ENCODE measurements around the gene CDC42EP5. TPM values are rescaled to one million over a fixed set of nuclear protein-coding genes. Genes with fewer than 3 reads are reported as not detected.

CDC42EP5 gene
- total RNA-seq, 1 donor from 2014 or later = 8.9 TPM

DNA sequence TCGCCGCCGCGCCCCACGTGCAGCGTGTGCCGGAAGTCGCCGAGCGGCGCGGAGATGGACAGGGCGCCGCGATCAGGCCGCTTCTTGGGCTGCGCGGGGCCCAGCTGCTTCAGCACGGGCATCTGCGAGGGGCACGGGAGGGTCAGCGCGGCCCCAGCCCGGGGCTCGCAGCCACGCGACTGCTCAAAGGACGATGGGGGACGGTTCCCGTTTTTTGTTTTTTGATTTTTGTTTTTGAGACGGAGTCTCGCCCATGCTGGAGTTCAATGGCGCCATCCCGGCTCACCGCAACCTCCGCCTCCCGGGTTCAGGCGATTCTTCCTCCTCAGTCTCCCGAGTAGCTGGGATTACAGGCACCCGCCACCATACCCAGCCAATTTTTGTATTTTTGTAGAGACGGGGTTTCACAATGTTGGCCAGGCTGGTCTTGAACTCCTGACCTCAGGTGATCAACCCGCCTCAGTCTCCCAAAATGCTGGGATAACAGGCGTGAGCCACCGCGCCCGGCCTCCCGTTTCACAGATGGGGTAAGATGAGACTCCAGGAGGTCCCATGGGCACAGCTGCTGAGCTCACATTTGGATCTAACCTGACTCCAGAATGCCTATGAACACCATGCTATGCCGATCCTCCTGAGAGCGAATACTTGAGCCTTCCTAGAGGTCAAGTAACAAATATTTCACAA lies 7.5 kb downstream of the CDC42EP5 start:
- no peak for DNase-seq (ENCODE audit: missing footprints)
- intact Hi-C loops (cut with DNase I) = loop anchor here (10.0 kb wide), 1 partner anchor 601 kb away; the partner anchor contains the start of gene MYADM

GRCh38 chr19:54464630-54465425 lies 8.3 kb downstream of the CDC42EP5 start:
- intact Hi-C loops (cut with DNase I) = loop anchor here (10.0 kb wide), 1 partner anchor 600 kb away; the partner anchor contains the start of gene MYADM
- ATAC-seq (peak; percentile 80), DNase-seq (ENCODE audit: missing footprints) (peak; percentile 96)

More for the DNA sequence above, 7.5 kb downstream of the CDC42EP5 start:
- no peak for ATAC-seq

DNA sequence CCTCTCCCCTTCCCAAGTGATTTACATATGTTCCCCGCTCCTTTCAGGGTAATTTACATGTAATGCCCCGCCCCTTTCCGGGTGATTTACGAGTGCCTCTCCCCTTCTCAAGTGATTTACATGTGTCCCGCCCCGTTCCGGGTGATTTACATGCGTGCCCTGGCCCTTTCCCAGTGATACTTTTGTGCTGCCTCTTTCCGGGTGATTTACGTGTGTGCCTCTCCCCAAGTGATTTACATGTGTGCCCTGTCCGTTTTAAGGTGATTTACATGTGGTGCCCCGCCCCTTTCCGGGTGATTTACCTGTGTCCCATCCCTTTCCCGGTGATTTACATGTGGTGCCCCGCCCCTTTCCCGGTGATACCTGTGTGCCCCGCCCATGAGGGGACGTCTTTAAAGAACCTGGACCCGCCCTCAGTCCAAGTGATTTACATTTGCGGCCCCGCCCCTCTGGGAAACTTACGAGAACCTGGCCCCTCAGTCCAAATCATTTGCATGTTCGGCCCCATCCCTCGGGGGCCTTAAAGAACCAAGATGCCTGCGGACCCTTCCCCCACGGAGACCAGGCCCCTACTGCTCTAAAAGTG lies 9.0 kb downstream of the CDC42EP5 start:
- intact Hi-C loops (cut with DNase I) = loop anchor here (10.0 kb wide), 1 partner anchor 599 kb away; the partner anchor contains the start of gene MYADM
- ATAC-seq = peak; percentile 40

DNA sequence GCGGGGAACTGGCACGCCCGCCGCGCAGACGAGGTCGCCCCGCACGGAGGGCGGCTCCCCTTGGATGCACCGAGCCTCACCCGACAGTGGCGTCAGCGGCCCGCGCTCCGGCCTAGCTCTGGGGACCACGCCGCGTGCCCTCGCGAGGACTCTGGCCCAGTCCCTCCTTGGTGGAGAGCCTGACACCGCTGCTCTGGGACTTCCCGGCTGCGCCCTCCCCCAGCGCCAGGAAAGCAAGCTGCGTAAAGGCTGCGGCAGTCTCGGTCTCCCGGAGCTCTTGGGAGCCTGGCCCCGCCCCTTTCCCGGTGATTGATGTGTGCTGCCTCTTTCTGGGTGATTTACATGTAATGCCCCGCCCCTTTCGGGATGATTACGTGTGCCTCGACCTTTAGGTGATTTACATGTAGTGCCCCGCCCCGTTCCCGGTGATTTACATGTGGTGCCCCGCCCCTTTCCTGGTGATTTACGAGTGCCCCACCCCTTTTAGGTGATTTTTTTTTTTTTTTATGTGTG lies 9.5 kb downstream of the CDC42EP5 start, which contains the start of gene LENG9:
Gene LENG9 (minus strand): TSS at position 248 of the 513 bp plus-strand sequence. CDS start 252 bp downstream, outside the sequence.
- peak; percentile 99 for DNase-seq (ENCODE audit: missing footprints)
- intact Hi-C loops (cut with DNase I) = loop anchor here (1.0 to 10.0 kb wide), 2 partner anchors 14 to 599 kb away; partner anchors contain the start of genes LENG8 and MYADM
- peak; percentile 79 for ATAC-seq

More for the DNA sequence above, 9.0 kb downstream of the CDC42EP5 start:
- peak; percentile 90 for DNase-seq (ENCODE audit: missing footprints)

GRCh38 chr19:54462655-54463530 lies 10.2 kb downstream of the CDC42EP5 start:
- intact Hi-C loops (cut with DNase I) = loop anchor here (1.0 to 10.0 kb wide), 2 partner anchors 14 to 598 kb away; partner anchors contain the start of genes LENG8 and MYADM
- DNase-seq (ENCODE audit: missing footprints) (peak; percentile 91), ATAC-seq (peak; percentile 33)

- no peak for ATAC-seq
- DNase-seq (ENCODE audit: missing footprints) = no peak
- intact Hi-C loops (cut with DNase I) = loop anchor here (10.0 kb wide), 1 partner anchor 597 kb away; the partner anchor contains the start of gene MYADM
These were observed 10.9 kb downstream of the CDC42EP5 start for GRCh38 chr19:54462047-54462654.

GRCh38 chr19:54461613-54462012 lies 11.5 kb downstream of the CDC42EP5 start:
- intact Hi-C loops (cut with DNase I) = loop anchor here (10.0 kb wide), 1 partner anchor 597 kb away; the partner anchor contains the start of gene MYADM
- ATAC-seq (no peak), DNase-seq (ENCODE audit: missing footprints) (no peak)

DNA sequence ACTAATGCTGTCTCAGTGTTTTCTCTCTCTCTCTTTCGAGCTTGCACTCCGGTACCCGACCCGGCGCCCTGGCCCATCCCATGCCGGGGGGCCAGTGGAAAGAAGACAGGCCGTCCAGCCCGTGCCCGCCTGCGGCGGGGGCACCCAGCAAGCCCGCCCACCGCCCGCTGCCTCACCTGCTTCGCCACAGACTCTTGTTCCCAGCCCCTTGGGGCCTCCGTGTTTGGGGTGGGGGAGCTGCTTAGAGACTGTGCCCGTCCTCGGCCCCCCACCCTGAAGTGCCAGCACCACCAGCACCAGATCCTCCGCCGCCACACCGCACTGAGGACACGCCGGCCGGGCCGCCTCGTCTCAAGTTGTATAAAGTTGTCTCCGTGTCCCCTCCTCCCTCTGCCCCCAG lies 11.9 kb downstream of the CDC42EP5 start:
- ATAC-seq (no peak), DNase-seq (ENCODE audit: missing footprints) (no peak)
- intact Hi-C loops (cut with DNase I) = loop anchor here (10.0 kb wide), 1 partner anchor 596 kb away; the partner anchor contains the start of gene MYADM

DNA sequence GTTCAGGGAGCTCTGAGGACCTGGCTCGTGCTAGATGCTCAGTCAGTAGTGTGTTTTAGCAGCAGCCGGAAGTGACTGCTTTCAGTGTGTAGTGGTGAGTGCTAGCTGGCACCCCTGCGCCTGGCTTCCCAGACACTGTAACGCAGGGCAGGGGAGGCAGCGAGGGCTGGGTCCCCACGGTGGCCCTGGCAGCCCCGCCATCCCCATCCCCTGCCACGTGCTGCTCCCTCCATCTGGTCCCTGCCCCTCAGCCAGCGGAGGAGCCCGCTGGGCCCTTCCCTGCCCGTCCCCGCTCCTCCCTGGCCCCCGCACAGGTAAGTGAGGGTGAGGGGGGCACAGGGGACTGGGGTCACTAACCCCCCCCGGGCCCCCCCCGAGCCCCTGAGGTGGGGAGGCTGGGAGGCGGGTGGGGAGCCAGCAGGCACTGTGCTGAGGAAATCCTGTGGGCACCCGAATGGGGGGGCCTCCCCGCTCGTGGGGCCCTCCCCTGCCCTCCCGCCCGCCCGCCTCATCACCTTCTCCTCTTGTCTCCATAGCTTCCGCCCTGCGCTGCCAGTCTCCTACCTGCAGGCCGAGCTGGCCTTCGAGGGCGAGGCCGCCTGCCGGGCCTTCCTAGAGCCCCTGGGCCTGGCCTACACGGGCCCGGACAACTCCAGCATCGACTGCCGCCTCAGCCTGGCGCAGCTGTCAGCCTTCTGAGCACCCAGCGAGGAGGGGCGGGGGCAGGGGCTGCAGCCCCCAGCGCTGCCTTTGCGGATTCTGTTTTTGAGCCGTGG lies 12.7 kb downstream of the CDC42EP5 start:
- DNase-seq (ENCODE audit: missing footprints) (no peak), ATAC-seq (no peak)
- intact Hi-C loops (cut with DNase I) = loop anchor here (10.0 kb wide), 1 partner anchor 596 kb away; the partner anchor contains the start of gene MYADM

GRCh38 chr19:54459282-54460229 lies 13.5 kb downstream of the CDC42EP5 start:
- intact Hi-C loops (cut with DNase I) = loop anchor here (10.0 kb wide), 1 partner anchor 595 kb away; the partner anchor contains the start of gene MYADM
- DNase-seq (ENCODE audit: missing footprints) (no peak), ATAC-seq (no peak)

- intact Hi-C loops (cut with DNase I) = no loop called here
- ATAC-seq (no peak), DNase-seq (ENCODE audit: missing footprints) (no peak)
These were observed 14.3 kb downstream of the CDC42EP5 start for GRCh38 chr19:54458648-54459281.

DNA sequence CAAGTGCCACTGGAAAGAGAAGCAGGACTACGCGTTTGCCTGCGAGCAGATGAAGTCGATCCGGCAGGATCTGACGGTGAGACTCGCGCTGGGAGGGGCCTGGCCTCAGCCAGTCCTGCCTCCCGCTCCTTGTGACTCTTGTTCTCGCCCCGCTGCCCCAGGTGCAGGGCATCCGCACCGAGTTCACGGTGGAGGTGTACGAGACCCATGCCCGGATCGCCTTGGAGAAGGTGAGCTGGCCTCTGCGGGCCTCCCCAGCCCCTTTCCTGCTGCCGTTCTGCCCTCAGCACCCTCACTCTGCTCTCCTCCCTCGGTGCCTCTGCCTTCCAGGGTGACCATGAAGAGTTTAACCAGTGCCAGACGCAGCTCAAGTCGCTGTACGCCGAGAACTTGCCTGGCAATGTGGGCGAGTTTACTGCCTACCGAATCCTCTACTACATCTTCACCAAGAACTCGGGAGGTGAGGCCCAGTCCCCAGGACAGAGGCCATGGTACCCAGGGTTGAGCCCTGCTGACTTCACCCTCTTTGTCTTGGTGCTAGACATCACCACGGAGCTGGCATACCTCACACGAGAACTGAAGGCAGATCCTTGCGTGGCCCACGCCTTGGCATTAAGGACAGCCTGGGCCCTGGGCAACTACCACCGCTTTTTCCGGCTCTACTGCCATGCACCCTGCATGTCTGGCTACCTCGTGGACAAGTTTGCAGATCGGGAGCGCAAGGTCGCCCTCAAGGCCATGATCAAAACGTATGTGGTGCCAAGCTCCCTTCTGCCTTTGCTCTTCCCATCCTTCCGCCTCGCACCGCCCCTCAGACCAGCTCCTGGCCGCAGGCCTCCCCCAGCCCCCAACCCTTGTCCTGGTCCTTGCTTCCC lies 15.1 kb downstream of the CDC42EP5 start:
- DNase-seq (ENCODE audit: missing footprints) (no peak), ATAC-seq (no peak)
- intact Hi-C loops (cut with DNase I) = no loop called here

DNA sequence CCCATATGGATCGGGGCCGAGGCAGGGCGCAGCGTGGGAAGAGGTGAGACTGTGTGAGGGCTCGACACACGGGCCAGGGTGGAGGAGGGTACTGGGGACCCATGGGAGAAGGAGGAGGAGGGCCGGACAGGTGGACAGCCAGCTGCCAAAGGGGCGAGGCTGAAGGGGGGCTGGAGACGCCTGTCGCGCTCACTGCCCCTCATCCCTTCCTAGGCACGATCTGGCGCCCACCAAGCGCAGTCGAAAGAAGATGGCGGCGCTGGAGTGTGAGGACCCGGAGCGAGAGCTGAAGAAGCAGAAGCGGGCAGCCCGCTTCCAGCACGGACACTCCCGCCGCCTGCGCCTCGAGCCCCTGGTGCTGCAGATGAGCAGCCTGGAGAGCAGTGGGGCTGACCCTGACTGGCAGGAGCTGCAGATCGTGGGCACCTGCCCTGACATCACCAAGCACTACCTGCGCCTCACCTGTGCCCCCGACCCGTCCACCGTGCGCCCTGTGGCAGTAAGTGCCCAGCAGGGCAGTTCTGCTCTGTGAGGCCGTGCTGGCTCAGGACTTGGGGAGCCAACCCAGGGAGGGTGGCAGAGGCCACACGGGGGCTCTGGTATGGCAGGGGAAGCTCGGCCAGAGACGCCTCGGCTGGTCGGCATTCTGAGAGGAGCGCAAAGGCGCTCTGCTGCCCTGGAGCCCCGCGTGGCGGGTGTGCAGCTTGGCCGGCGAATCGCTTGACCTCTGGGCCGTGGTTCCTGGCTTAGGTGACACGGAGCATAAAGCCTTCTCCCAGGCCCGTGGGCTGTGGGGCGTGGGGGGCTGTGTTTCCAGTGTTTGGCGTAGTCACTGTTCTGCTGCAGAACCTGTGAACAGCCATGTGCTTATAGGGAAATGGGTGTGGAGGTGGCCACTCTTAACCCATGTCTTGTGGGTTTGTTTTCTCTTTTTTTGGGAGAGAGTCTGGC lies 16.4 kb downstream of the CDC42EP5 start:
- DNase-seq (ENCODE audit: missing footprints) (no peak), ATAC-seq (no peak)
- intact Hi-C loops (cut with DNase I) = no loop called here

Data from Right ventricle myocardium inferior (tissue), 1 donor.